Neural cell (in vitro differentiated cells): Measurements from ENCODE around the gene RNF20. TPM values are rescaled to one million over a fixed set of nuclear protein-coding genes. Genes with fewer than 3 reads are reported as not detected.

ENCODE experiments used
- H2AFZ ChIP-seq: fragments of 200-600, 300-800 bp; sonication (generic), shearing (Covaris generic); 2 replicates; pipeline ENCODE4 v1.6.0; 2014; ENCODE audit warnings: low read depth, mild to moderate bottlenecking, antibody characterized with exemption, low read length, moderate library complexity
- H3F3A ChIP-seq: fragments of 200-600 bp; shearing (Covaris generic); 2 replicates; pipeline ENCODE4 v1.6.1; 2016; ENCODE audit warnings: mild to moderate bottlenecking, moderate library complexity, mixed read lengths, antibody characterized with exemption, low read length; ENCODE audit not compliant: insufficient read depth, poor library complexity, severe bottlenecking
- H3K27ac ChIP-seq: fragments of 200-600, 300-800 bp; sonication (generic), shearing (Covaris generic); 2 replicates; pipeline ENCODE4 v1.5.1; 2014; ENCODE audit warnings: mild to moderate bottlenecking, low read length, moderate library complexity
- H3K27me3 ChIP-seq: fragments of 300-800, 200-600 bp; sonication (generic), shearing (Covaris generic); 2 replicates; pipeline ENCODE4 v1.6.0; 2014; ENCODE audit warnings: mild to moderate bottlenecking, low read depth, low read length, moderate library complexity; ENCODE audit not compliant: insufficient read depth
- H3K36me3 ChIP-seq: fragments of 300-800, 200-600 bp; sonication (generic), shearing (Covaris generic); 2 replicates; pipeline ENCODE4 v1.5.1; 2014; ENCODE audit warnings: mild to moderate bottlenecking, antibody characterized with exemption, low read length, moderate library complexity; ENCODE audit not compliant: insufficient read depth
- H3K4me2 ChIP-seq: fragments of 300-800, 200-600 bp; sonication (generic), shearing (Covaris generic); 2 replicates; pipeline ENCODE4 v1.6.0; 2014; ENCODE audit warnings: mild to moderate bottlenecking, low read length
- H3K4me3 ChIP-seq: fragments of 300-800, 200-600 bp; sonication (generic), shearing (Covaris generic); 2 replicates; pipeline ENCODE4 v1.5.1; 2014; ENCODE audit warnings: mild to moderate bottlenecking, low read length, moderate library complexity
- H3K79me2 ChIP-seq: fragments of 200-600 bp; shearing (Covaris generic); replicated peaks from 2 replicates; pipeline ENCODE4 v1.6.0; 2014; ENCODE audit warnings: mild to moderate bottlenecking, low read length, moderate library complexity; ENCODE audit not compliant: insufficient read depth
- H3K9ac ChIP-seq: fragments of 300-800, 200-600 bp; sonication (generic), shearing (Covaris generic); 2 replicates; pipeline ENCODE4 v1.6.1; 2016; ENCODE audit warnings: mild to moderate bottlenecking, low read length, mixed read lengths
- H3K9me2 ChIP-seq: fragments of 200-600 bp; shearing (Covaris generic); 2 replicates; pipeline ENCODE4 v1.6.1; 2016; ENCODE audit warnings: mild to moderate bottlenecking, low read length, mixed read lengths; ENCODE audit not compliant: insufficient read depth
- H3K9me3 ChIP-seq: fragments of 200-600, 300-800 bp; sonication (generic), shearing (Covaris generic); 2 replicates; pipeline ENCODE4 v1.6.1; 2016; ENCODE audit warnings: mild to moderate bottlenecking, mixed run types, low read length, moderate library complexity, mixed read lengths
- H4K20me1 ChIP-seq: fragments of 200-600 bp; shearing (Covaris generic); 2 replicates; pipeline ENCODE4 v1.6.1; 2016; ENCODE audit warnings: mild to moderate bottlenecking, mixed run types; ENCODE audit not compliant: insufficient read depth
- CTCF ChIP-seq: fragments of 450-650 bp; IDR thresholded peaks from 2 replicates; pipeline ENCODE4 v1.5.1; 2014; ENCODE audit warnings: antibody characterized with exemption, mild to moderate bottlenecking, moderate library complexity; ENCODE audit not compliant: poor library complexity, severe bottlenecking
- EP300 ChIP-seq: fragments of 450-650 bp; conservative IDR thresholded peaks from 2 replicates; pipeline ENCODE4 v1.6.1; 2014; ENCODE audit warnings: antibody characterized with exemption, mild to moderate bottlenecking, moderate library complexity; ENCODE audit not compliant: poor library complexity, severe bottlenecking
- EZH2 ChIP-seq: fragments of 200-600, 300-800 bp; shearing (Covaris generic), sonication (generic); IDR thresholded peaks from 2 replicates; pipeline ENCODE4 v1.6.1; 2014; ENCODE audit warnings: antibody characterized with exemption, low read length, borderline replicate concordance, mild to moderate bottlenecking; ENCODE audit not compliant: insufficient read depth, poor library complexity, severe bottlenecking
- MXI1 ChIP-seq: fragments of 450-650 bp; conservative IDR thresholded peaks from 2 replicates; pipeline ENCODE4 v1.6.1; 2014; ENCODE audit warnings: antibody characterized with exemption, mild to moderate bottlenecking; ENCODE audit not compliant: poor library complexity, severe bottlenecking
- POLR2AphosphoS5 ChIP-seq: IDR thresholded peaks from 2 replicates; pipeline ENCODE4 v1.6.1; 2012
- RAD21 ChIP-seq: fragments of 450-650 bp; conservative IDR thresholded peaks from 2 replicates; pipeline ENCODE4 v1.6.1; 2014; ENCODE audit warnings: antibody characterized with exemption, mild to moderate bottlenecking, moderate library complexity
- REST ChIP-seq: IDR thresholded peaks from 2 replicates; pipeline ENCODE4 v1.6.1; 2012; ENCODE audit warnings: borderline replicate concordance
- SMC3 ChIP-seq: fragments of 450-650 bp; conservative IDR thresholded peaks from 2 replicates; pipeline ENCODE4 v1.6.1; 2014; ENCODE audit warnings: antibody characterized with exemption, mild to moderate bottlenecking, moderate library complexity; ENCODE audit not compliant: poor library complexity
- TAF1 ChIP-seq: IDR thresholded peaks from 2 replicates; pipeline ENCODE4 v1.6.1; 2012; ENCODE audit warnings: low read depth
- polyA plus RNA-seq: library from polyadenylated mRNA; depleted of rRNA; stranded (reverse); fragments of >200 nt; gene quantifications from 2 replicates; pipeline ENCODE4 v1.2.3, GENCODE V29; 2014

The RNF20 gene
- polyA plus RNA-seq, 1 donor from 2014 or later, result 32.1 TPM

- Histone ChIP-seq H3K4me3 (peak overlapping the region; percentile 77), H3K27ac (no peak overlapping the region), H3K9me2 (no peaks in the 10 kb centered on the region), H3K4me2 (no peak overlapping the region), H2AFZ (no peak overlapping the region), H4K20me1 (no peaks in the 10 kb centered on the region), H3K9ac (no peak overlapping the region), H3K9me3 (no peaks in the 10 kb centered on the region), H3K36me3 (peaks cover 5% of the 10 kb centered on the region), H3K79me2 (peaks cover 28% of the 10 kb centered on the region), H3K27me3 (no peaks in the 10 kb centered on the region), H3F3A (no peaks in the 10 kb centered on the region)
- no peak for TF ChIP-seq CTCF
- TF ChIP-seq EZH2, result no peak
- TF ChIP-seq SMC3, result no peak
- no peak for TF ChIP-seq RAD21
- no peak for TF ChIP-seq POLR2AphosphoS5
- no peak for TF ChIP-seq REST
- no peak for TF ChIP-seq EP300
- no peak for TF ChIP-seq TAF1
- no peak for TF ChIP-seq MXI1
Observed at GRCh38 chr9:101536351-101536750, 2.7 kb downstream of the RNF20 start.

- Histone ChIP-seq H3K27ac (no peak overlapping the region), H3K9ac (no peak overlapping the region), H3F3A (no peaks in the 10 kb centered on the region), H3K27me3 (no peaks in the 10 kb centered on the region), H4K20me1 (no peaks in the 10 kb centered on the region), H3K4me3 (peak overlapping the region; percentile 3), H2AFZ (no peak overlapping the region), H3K9me2 (no peaks in the 10 kb centered on the region), H3K36me3 (peaks cover 9% of the 10 kb centered on the region), H3K9me3 (no peaks in the 10 kb centered on the region), H3K4me2 (no peak overlapping the region), H3K79me2 (peaks cover 28% of the 10 kb centered on the region)
- no peak for TF ChIP-seq POLR2AphosphoS5
- TF ChIP-seq REST, result peak; percentile 40
- no peak for TF ChIP-seq EP300
Observed at GRCh38 chr9:101536938-101537337, 3.3 kb downstream of the RNF20 start.
